ENCODE measurements around the gene SDS.

- TF ChIP-seq CTCF (IDR thresholded peaks at IDR 0.05): no peak
- TF ChIP-seq POLR2A (IDR thresholded peaks at IDR 0.05): no peak
Observed at GRCh38 chr12:113403435-113404415, at the start of gene SDS.
